SH-SY5Y (cell line): ENCODE results near the gene RIMS3.

Experiments used
- GATA2 ChIP-seq: IDR thresholded peaks from 2 replicates; pipeline ENCODE4 v1.6.1; 2011; ENCODE audit warnings: mild to moderate bottlenecking, low read depth, low read length
- GATA3 ChIP-seq: IDR thresholded peaks from 2 replicates; pipeline ENCODE4 v1.6.1; 2011; ENCODE audit warnings: low read depth, mild to moderate bottlenecking, low read length, moderate library complexity

DNA sequence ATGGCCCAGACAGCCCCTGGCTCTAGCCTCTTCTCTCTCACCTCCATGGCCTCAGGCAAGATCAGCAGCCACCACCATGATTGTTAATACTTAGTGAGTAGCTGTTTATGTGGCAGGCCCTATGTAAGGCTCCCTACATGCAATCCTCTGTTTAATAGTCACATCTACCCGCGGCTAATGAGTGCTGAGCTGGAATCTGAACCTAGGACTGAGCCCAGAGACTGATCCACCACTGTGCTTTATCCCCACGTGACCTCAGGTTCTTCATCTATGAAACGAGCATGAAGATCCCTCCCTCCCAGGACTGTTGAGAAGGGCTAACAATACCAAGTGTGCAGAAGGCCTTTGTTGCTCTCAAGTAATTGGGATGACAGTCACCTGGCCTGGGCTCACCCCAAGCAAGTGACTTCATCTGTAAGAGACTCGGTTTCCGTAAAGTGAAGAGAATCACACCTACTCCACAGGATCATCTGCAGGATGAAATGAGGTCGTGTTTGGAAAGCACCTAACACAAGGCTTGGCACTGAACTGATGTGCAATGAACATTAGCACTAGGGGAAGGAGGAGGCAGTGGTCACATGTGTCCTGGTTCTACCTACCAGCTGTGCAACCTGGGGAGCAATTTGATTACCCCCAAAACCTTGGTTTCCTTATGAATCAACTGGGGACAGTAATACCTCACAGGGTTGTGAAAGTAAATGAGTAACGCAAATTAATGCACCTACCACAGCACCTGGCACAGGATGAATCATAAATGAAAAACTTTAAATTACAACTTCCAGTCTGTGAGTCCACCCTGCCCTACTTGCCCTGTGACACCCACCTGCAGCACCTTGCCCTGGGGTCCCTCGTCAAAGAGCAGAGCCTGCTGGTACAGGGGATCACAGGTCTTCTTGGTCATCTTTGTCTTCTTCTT is 37.2 kb downstream of the RIMS3 start:
- TF ChIP-seq GATA2 = no peak
- no peak for TF ChIP-seq GATA3
